HUES64 (cell line): ENCODE measurements around the gene MARCHF5. TPM values are rescaled to one million over a fixed set of nuclear protein-coding genes. Genes with fewer than 3 reads are reported as not detected.

Experiments used
- H3K27ac ChIP-seq: 2 replicates; pipeline ENCODE4 v1.7.0; 2013; ENCODE audit warnings: low read depth, low read length, inconsistent platforms
- H3K27me3 ChIP-seq: 2 replicates; pipeline ENCODE4 v1.6.1; 2013; ENCODE audit warnings: mild to moderate bottlenecking, low read length; ENCODE audit not compliant: insufficient read depth
- H3K36me3 ChIP-seq: 2 replicates; pipeline ENCODE4 v1.6.1; 2013; ENCODE audit warnings: mild to moderate bottlenecking, low read length; ENCODE audit not compliant: insufficient read depth
- H3K4me1 ChIP-seq: 2 replicates; pipeline ENCODE4 v1.6.1; 2013; ENCODE audit warnings: mild to moderate bottlenecking, low read length, moderate library complexity; ENCODE audit not compliant: insufficient read depth
- H3K4me3 ChIP-seq: 2 replicates; pipeline ENCODE4 v1.5.1; 2013; ENCODE audit warnings: mild to moderate bottlenecking, low read length, moderate library complexity
- H3K9ac ChIP-seq: 2 replicates; pipeline ENCODE4 v1.6.1; 2013; ENCODE audit warnings: mild to moderate bottlenecking, low read depth, low read length
- H3K9me3 ChIP-seq: 2 replicates; pipeline ENCODE4 v1.6.1; 2013; ENCODE audit warnings: low read depth, low read length; ENCODE audit not compliant: insufficient read depth
- WGBS: fragments of 150-250, 120-280 bp; methylation state at CpG from one replicate; pipeline ENCODE4 v1.1.7; 2013; ENCODE audit warnings: missing lambda C conversion rate; 5-methylcytosine and 5-hydroxymethylcytosine counted together
- polyA plus RNA-seq, 2 experiments: library from polyadenylated mRNA; stranded (reverse); fragments of 50-300 nt; gene quantifications; one replicate each; pipeline ENCODE4 v1.2.3, GENCODE V29; 2013

The MARCHF5 gene
- 16.8 TPM for polyA plus RNA-seq (2013, experiment 1 of 2)
- 17.0 TPM for polyA plus RNA-seq (2013, experiment 2 of 2)

GRCh38 chr10:92290837-92291615 is at the start of gene MARCHF5, which contains the start of gene CPEB3:
Gene MARCHF5 (plus strand): TSS chr10:92291167. CDS start chr10:92291495, 328 bp downstream.
Gene CPEB3 (minus strand): TSS chr10:92291078. CDS start chr10:92240350, 50,728 bp downstream.
- H3K4me1 ChIP-seq: 0 out of 2 replicates have a peak, but pooled peaks cover 3% of the 10 kb centered on the region
- H3K27ac ChIP-seq: peak within 1 kb of the TSS; percentile 87
- H3K27me3 ChIP-seq: no peaks in the 10 kb centered on the region
- H3K36me3 ChIP-seq: peaks cover 23% of the 10 kb centered on the region
- H3K9me3 ChIP-seq: no peaks in the 10 kb centered on the region
- peak within 1 kb of the TSS; percentile 96 for H3K9ac ChIP-seq
- H3K4me3 ChIP-seq: peak within 1 kb of the TSS; percentile 99
- WGBS: under 1% methylated on average over 79 of the region's 79 CpGs

GRCh38 chr10:92241501-92241900 is 49.5 kb upstream of the MARCHF5 start:
- H3K27me3 ChIP-seq: peaks cover 52% of the 10 kb centered on the region
- no peak overlapping the region for H3K9ac ChIP-seq
- WGBS: no CpG with 5 or more reads among the region's 1 CpG
- no peaks in the 10 kb centered on the region for H3K36me3 ChIP-seq
- peaks cover 23% of the 10 kb centered on the region for H3K4me1 ChIP-seq
- no peak overlapping the region; the same call in 1 of the 2 replicates for H3K27ac ChIP-seq
- no peaks in the 10 kb centered on the region for H3K9me3 ChIP-seq
- peak overlapping the region; percentile 81 for H3K4me3 ChIP-seq

GRCh38 chr10:92242380-92242779 is 48.6 kb upstream of the MARCHF5 start:
- H3K27ac ChIP-seq: no peak overlapping the region
- peaks cover 23% of the 10 kb centered on the region for H3K4me1 ChIP-seq
- 64% methylated on average over 2 of the region's 2 CpGs for WGBS
- H3K9me3 ChIP-seq: no peaks in the 10 kb centered on the region
- H3K27me3 ChIP-seq: peaks cover 46% of the 10 kb centered on the region
- no peaks in the 10 kb centered on the region for H3K36me3 ChIP-seq
- no peak overlapping the region for H3K9ac ChIP-seq
- H3K4me3 ChIP-seq: no peak overlapping the region

GRCh38 chr10:92242910-92243671 is 47.9 kb upstream of the MARCHF5 start:
- 0% methylated on average over 7 of the region's 8 CpGs for WGBS
- Histone ChIP-seq H3K27ac (no peak overlapping the region), H3K9ac (peak overlapping the region; percentile 9; the same call in 1 of the 2 replicates), H3K36me3 (no peaks in the 10 kb centered on the region), H3K9me3 (no peaks in the 10 kb centered on the region), H3K4me3 (peak overlapping the region; percentile 45), H3K27me3 (peaks cover 39% of the 10 kb centered on the region), H3K4me1 (peaks cover 23% of the 10 kb centered on the region)

GRCh38 chr10:92244796-92245195 is 46.2 kb upstream of the MARCHF5 start:
- WGBS: 94% methylated on average over 2 of the region's 3 CpGs
- H3K27ac ChIP-seq: no peak overlapping the region
- no peaks in the 10 kb centered on the region for H3K36me3 ChIP-seq
- H3K9ac ChIP-seq: no peak overlapping the region
- H3K27me3 ChIP-seq: peaks cover 22% of the 10 kb centered on the region
- no peak overlapping the region for H3K4me3 ChIP-seq
- no peaks in the 10 kb centered on the region for H3K9me3 ChIP-seq
- H3K4me1 ChIP-seq: peaks cover 16% of the 10 kb centered on the region

- H3K4me1 ChIP-seq: peaks cover 2% of the 10 kb centered on the region
- no peak overlapping the region for H3K27ac ChIP-seq
- no peaks in the 10 kb centered on the region for H3K9me3 ChIP-seq
- no peak overlapping the region for H3K9ac ChIP-seq
- H3K27me3 ChIP-seq: no peaks in the 10 kb centered on the region
- no peaks in the 10 kb centered on the region for H3K36me3 ChIP-seq
- H3K4me3 ChIP-seq: no peak overlapping the region
- WGBS: 93% methylated on average over 2 of the region's 2 CpGs
Measured at GRCh38 chr10:92248566-92248965, 42.4 kb upstream of the MARCHF5 start.

GRCh38 chr10:92263396-92263795 is 27.6 kb upstream of the MARCHF5 start:
- Histone ChIP-seq H3K4me3 (no peak overlapping the region), H3K36me3 (no peaks in the 10 kb centered on the region), H3K27ac (no peak overlapping the region), H3K4me1 (no peaks in the 10 kb centered on the region), H3K9ac (no peak overlapping the region), H3K9me3 (no peaks in the 10 kb centered on the region), H3K27me3 (no peaks in the 10 kb centered on the region)
- WGBS: 100% methylated on average over 1 of the region's 2 CpGs

GRCh38 chr10:92264249-92264648 is 26.7 kb upstream of the MARCHF5 start:
- H3K36me3 ChIP-seq: no peaks in the 10 kb centered on the region
- H3K27ac ChIP-seq: no peak overlapping the region
- H3K9ac ChIP-seq: no peak overlapping the region
- H3K4me3 ChIP-seq: no peak overlapping the region
- H3K4me1 ChIP-seq: no peaks in the 10 kb centered on the region
- WGBS: 94% methylated on average over 2 of the region's 2 CpGs
- no peaks in the 10 kb centered on the region for H3K27me3 ChIP-seq
- H3K9me3 ChIP-seq: no peaks in the 10 kb centered on the region

GRCh38 chr10:92265687-92266258 is 25.2 kb upstream of the MARCHF5 start:
- Histone ChIP-seq H3K27ac (no peak overlapping the region), H3K36me3 (no peaks in the 10 kb centered on the region), H3K27me3 (no peaks in the 10 kb centered on the region), H3K4me1 (no peaks in the 10 kb centered on the region), H3K9ac (no peak overlapping the region), H3K9me3 (no peaks in the 10 kb centered on the region), H3K4me3 (no peak overlapping the region)
- WGBS: 85% methylated on average over 2 of the region's 2 CpGs

- Histone ChIP-seq H3K27me3 (no peaks in the 10 kb centered on the region), H3K4me1 (no peaks in the 10 kb centered on the region), H3K36me3 (no peaks in the 10 kb centered on the region), H3K9me3 (no peaks in the 10 kb centered on the region), H3K9ac (no peak overlapping the region), H3K4me3 (no peak overlapping the region), H3K27ac (no peak overlapping the region)
Measured at GRCh38 chr10:92267343-92267742, 23.6 kb upstream of the MARCHF5 start.

- 93% methylated on average over 2 of the region's 2 CpGs for WGBS
- no peaks in the 10 kb centered on the region for H3K36me3 ChIP-seq
- no peak overlapping the region for H3K27ac ChIP-seq
- no peaks in the 10 kb centered on the region for H3K4me1 ChIP-seq
- no peaks in the 10 kb centered on the region for H3K9me3 ChIP-seq
- H3K9ac ChIP-seq: no peak overlapping the region
- no peak overlapping the region for H3K4me3 ChIP-seq
- no peaks in the 10 kb centered on the region for H3K27me3 ChIP-seq
Measured at GRCh38 chr10:92268748-92269147, 22.2 kb upstream of the MARCHF5 start.
